Subcutaneous preadipocyte (primary cell): ENCODE measurements around the gene LCE3E. TPM values are rescaled to one million over a fixed set of nuclear protein-coding genes. Genes with fewer than 3 reads are reported as not detected.

ENCODE experiments used
- small RNA-seq: library from RNA; depleted of rRNA; stranded (forward); fragments of <200 nt; gene quantifications from one replicate; pipeline ENCODE3, GENCODE V24; 2012
- total RNA-seq: library from RNA; depleted of rRNA; stranded (reverse); fragments of >200 nt; gene quantifications from 2 replicates; pipeline ENCODE4 v1.2.3, GENCODE V29; 2012

The LCE3E gene, protein sequence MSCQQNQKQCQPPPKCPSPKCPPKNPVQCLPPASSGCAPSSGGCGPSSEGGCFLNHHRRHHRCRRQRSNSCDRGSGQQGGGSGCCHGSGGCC
- total RNA-seq: not detected in 2 replicates

DNA sequence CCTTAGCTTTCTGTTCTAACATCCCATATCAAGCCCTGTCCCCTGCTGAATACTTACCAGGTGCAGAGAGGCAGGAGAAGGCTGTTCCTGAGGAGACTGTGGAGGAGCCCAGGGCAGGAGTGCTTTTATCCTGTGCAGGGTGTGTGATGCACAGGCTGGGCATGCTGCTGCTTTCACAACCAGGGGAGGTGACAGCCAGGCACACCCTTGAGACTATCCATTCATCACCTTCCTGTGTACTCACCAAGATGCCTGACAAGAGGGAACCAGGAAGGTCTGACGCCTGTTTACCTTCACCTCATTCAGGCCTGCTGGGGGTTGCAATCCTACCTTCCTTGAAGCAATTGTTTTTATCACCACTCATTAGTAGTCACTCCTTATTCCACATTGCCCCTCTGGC, at the start of gene LCE3E:
Gene LCE3E (minus strand): TSS at position 100 of the 400 bp plus-strand sequence. CDS start 572 bp downstream, outside the sequence.

DNA sequence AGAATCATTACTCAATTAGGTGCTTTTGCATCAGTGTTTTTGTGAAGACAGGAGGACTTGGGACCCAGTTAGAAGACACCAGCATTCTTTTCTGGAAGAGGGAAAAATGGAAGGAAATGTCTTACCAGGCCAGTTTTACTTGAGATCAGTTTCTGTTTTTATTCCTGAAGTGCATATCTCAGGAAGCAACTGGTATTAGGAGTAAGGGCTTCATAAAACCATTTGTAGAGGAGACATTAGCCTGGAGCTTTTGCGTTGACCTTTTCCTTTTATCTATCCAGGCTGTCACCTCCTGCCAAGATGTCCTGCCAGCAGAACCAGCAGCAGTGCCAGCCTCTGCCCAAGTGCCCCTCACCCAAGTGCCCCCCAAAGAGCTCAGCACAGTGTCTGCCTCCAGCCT, 46.9 kb upstream of the LCE3E start, which contains the start of gene LCE3B:
Gene LCE3B (plus strand): TSS at position 301 of the 400 bp plus-strand sequence. CDS start 0 bp downstream, at position 301.

DNA sequence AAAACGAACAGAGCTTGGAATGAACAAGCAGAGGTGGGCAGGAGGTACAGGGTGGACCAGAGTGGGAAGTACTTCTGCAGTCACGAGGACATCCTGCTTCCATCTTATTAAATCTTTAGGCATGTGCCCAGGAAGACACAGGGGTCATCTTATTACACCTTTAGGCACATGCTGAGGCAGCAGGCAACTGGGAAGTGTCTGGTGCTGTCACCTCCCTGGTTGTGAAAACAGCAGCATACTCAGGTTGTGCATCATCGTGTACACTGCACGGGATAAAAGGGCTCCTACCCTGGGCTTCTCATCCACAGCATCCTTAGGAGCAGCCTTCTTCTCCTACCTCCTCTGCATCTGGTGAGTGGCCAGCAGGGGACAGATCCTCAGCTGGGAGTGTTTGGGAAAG, 33.4 kb upstream of the LCE3E start, which contains the start of gene LCE3C:
Gene LCE3C (plus strand): TSS at position 301 of the 400 bp plus-strand sequence. CDS start 498 bp downstream, outside the sequence.

DNA sequence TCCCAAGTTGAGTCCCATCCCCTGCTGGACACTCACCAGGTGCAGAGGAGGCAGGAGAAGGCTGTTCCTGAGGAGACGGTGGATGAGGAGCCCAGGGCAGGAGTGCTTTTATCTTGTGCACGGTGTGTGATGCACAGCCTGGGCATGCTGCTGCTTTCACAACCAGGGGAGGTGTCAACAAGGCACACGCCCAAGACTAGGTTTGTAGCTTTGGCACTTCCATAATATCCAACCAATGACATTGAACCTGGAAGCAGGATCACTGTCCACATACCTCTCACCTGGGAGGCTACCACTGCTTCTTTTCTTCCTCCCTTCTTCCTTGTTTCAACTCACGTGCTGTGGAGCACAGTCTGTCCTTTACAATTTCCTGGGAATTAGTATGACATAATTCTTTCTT, 13.9 kb upstream of the LCE3E start, which contains the start of gene LCE3D:
Gene LCE3D (minus strand): TSS at position 84 of the 400 bp plus-strand sequence. CDS start 580 bp downstream, outside the sequence.

Small RNA genes within 50 kb of the gene (small RNA-seq; reads per million reads assigned to genes)
- gene LCE3B: not detected

Other genes with a start within 250 kb of the LCE3E start
- not detected in 2 replicates for gene FLG, start 241.5 kb downstream of the LCE3E start, total RNA-seq
- gene FLG2, start 206.8 kb downstream of the LCE3E start, total RNA-seq: not detected in 2 replicates
- gene CRNN, start 152.5 kb downstream of the LCE3E start, total RNA-seq: not detected in 2 replicates
- gene LCE5A, start 56.0 kb downstream of the LCE3E start, total RNA-seq: not detected in 2 replicates
- not detected in 2 replicates for gene CRCT1, start 52.3 kb downstream of the LCE3E start, total RNA-seq
- not detected in 2 replicates for gene LCE3D, start 13.7 kb upstream of the LCE3E start, total RNA-seq
- gene LCE3C, start 33.5 kb upstream of the LCE3E start, total RNA-seq: not detected in 2 replicates
- gene LCE3B, start 47.0 kb upstream of the LCE3E start, total RNA-seq: not detected in 2 replicates
- gene LCE3A, start 56.3 kb upstream of the LCE3E start, total RNA-seq: not detected in 2 replicates
- gene LCE2D, start 96.6 kb upstream of the LCE3E start, total RNA-seq: not detected in 2 replicates
- not detected in 2 replicates for gene LCE2C, start 108.5 kb upstream of the LCE3E start, total RNA-seq
- not detected in 2 replicates for gene LCE2B, start 119.3 kb upstream of the LCE3E start, total RNA-seq
- not detected in 2 replicates for gene LCE2A, start 131.6 kb upstream of the LCE3E start, total RNA-seq
- not detected in 2 replicates for gene LCE4A, start 141.4 kb upstream of the LCE3E start, total RNA-seq
- gene KPRP, start 191.2 kb upstream of the LCE3E start, total RNA-seq: not detected in 2 replicates
- not detected in 2 replicates for gene LCE1F, start 208.4 kb upstream of the LCE3E start, total RNA-seq
- 0.37 TPM in 1 of 2 replicates, not detected in the other for gene LCE1E, start 219.5 kb upstream of the LCE3E start, total RNA-seq
- not detected in 2 replicates for gene LCE1D, start 229.9 kb upstream of the LCE3E start, total RNA-seq
- gene LCE1C, start 239.9 kb upstream of the LCE3E start, total RNA-seq: not detected in 2 replicates
- gene LCE1B, start 245.2 kb upstream of the LCE3E start, total RNA-seq: not detected in 2 replicates